HepG2 (cell line): ENCODE data around the gene MSI2. TPM values are rescaled to one million over a fixed set of nuclear protein-coding genes. Genes with fewer than 3 reads are reported as not detected.

Experiments
- CC2D1A ChIP-seq: sonication (generic); formaldehyde crosslinking; IDR thresholded peaks from 2 replicates; pipeline ENCODE4 v1.8.1; 2023; ENCODE audit warnings: mild to moderate bottlenecking, missing genetic modification reagents
- HDAC1 ChIP-seq: sonication (generic); formaldehyde crosslinking; IDR thresholded peaks from 2 replicates; pipeline ENCODE4 v1.5.1; 2020; ENCODE audit warnings: mild to moderate bottlenecking, missing genetic modification reagents
- HNF4G ChIP-seq, 2 experiments: sonication (generic) in 1 of 2; formaldehyde crosslinking in 1 of 2; IDR thresholded peaks; 2 replicates each; pipeline versions ENCODE4 v1.4.0 to v1.6.1; 2011 to 2020; ENCODE audit warnings: borderline replicate concordance in 2 of 2, low read depth in 2 of 2, mild to moderate bottlenecking in 2 of 2, low read length in 1 of 2, missing genetic modification reagents in 1 of 2, moderate library complexity in 1 of 2
- KAT7 ChIP-seq: IDR thresholded peaks from 2 replicates; pipeline ENCODE4 v1.6.1; 2018; ENCODE audit warnings: borderline replicate concordance, missing compliant biosample characterization
- MED13 ChIP-seq: sonication (generic); formaldehyde crosslinking; IDR thresholded peaks from 2 replicates; pipeline ENCODE4 v1.5.0; 2020; ENCODE audit warnings: missing genetic modification reagents
- TAF1 ChIP-seq: sonication (generic); formaldehyde crosslinking; IDR thresholded peaks from 2 replicates; pipeline ENCODE4 v1.4.0; 2020; ENCODE audit warnings: missing genetic modification reagents
- ZNF256 ChIP-seq: sonication (generic); formaldehyde crosslinking; conservative IDR thresholded peaks from 2 replicates; pipeline ENCODE4 v1.4.0; 2020; ENCODE audit warnings: missing genetic modification reagents
- ZNF441 ChIP-seq: sonication (generic); formaldehyde crosslinking; IDR thresholded peaks from 2 replicates; pipeline ENCODE4 v1.7.0; 2021; ENCODE audit warnings: missing genetic modification reagents, borderline replicate concordance
- ZNF660 ChIP-seq: sonication (generic); formaldehyde crosslinking; IDR thresholded peaks from 2 replicates; pipeline ENCODE4 v1.5.1; 2020; ENCODE audit warnings: mild to moderate bottlenecking, low read depth, missing genetic modification reagents, borderline replicate concordance
- ZNF724P ChIP-seq: sonication (generic); formaldehyde crosslinking; IDR thresholded peaks from 2 replicates; pipeline ENCODE4 v1.8.0; 2022; ENCODE audit warnings: missing genetic modification reagents, borderline replicate concordance
- ZNF747 ChIP-seq: sonication (generic); formaldehyde crosslinking; IDR thresholded peaks from 2 replicates; pipeline ENCODE4 v1.8.1; 2023; ENCODE audit warnings: missing genetic modification reagents, mild to moderate bottlenecking, borderline replicate concordance
- ZNF776 ChIP-seq: sonication (generic); formaldehyde crosslinking; IDR thresholded peaks from 2 replicates; pipeline ENCODE4 v1.4.0; 2020; ENCODE audit warnings: mild to moderate bottlenecking, missing genetic modification reagents
- polyA plus RNA-seq, 8 experiments: library from polyadenylated mRNA; depleted of rRNA in 3 of 8; stranded (reverse) in 7 of 8; unstranded in 1 of 8; fragments of >200 nt; fragmentation: Illumina TruSeq in 4 of 8; extraction: Trizol in 4 of 8; gene quantifications; 2 replicates each; pipeline versions ENCODE4 v1.2.1 to v1.2.3, GENCODE V29; 2011 to 2016; ENCODE audit warnings: low read depth in 4 of 8, missing spikeins in 1 of 8, mixed read lengths in 1 of 8; ENCODE audit not compliant: insufficient read depth in 1 of 8
- total RNA-seq, 5 experiments: library from RNA; depleted of rRNA; stranded (reverse); fragments of >200 nt; fragmentation: Illumina TruSeq; extraction: Trizol; gene quantifications; 2 replicates each; pipeline ENCODE4 v1.2.3, GENCODE V29; 2016; ENCODE audit warnings: low read depth in 1 of 5
- TF ChIP-seq, protein P1 (sequence below): sonication (generic); formaldehyde crosslinking; IDR thresholded peaks from 2 replicates; pipeline ENCODE4 v1.9.0; 2022; ENCODE audit warnings: missing genetic modification reagents, mild to moderate bottlenecking, borderline replicate concordance
- TF ChIP-seq, protein P2 (sequence below): sonication (generic); formaldehyde crosslinking; IDR thresholded peaks from 2 replicates; pipeline ENCODE4 v1.4.0; 2020; ENCODE audit warnings: missing genetic modification reagents
- TF ChIP-seq, protein P3 (sequence below): sonication (generic); formaldehyde crosslinking; IDR thresholded peaks from 2 replicates; pipeline ENCODE4 v1.4.0; 2020; ENCODE audit warnings: mild to moderate bottlenecking, missing genetic modification reagents
- TF ChIP-seq, protein P4 (sequence below): sonication (generic); formaldehyde crosslinking; IDR thresholded peaks from 2 replicates; pipeline ENCODE4 v1.4.0; 2020; ENCODE audit warnings: missing genetic modification reagents
- TF ChIP-seq, protein P5 (sequence below): sonication (generic); formaldehyde crosslinking; IDR thresholded peaks from 2 replicates; pipeline ENCODE4 v1.4.0; 2020; ENCODE audit warnings: missing genetic modification reagents, borderline replicate concordance
- TF ChIP-seq, protein P6 (sequence below): sonication (generic); formaldehyde crosslinking; IDR thresholded peaks from 2 replicates; pipeline ENCODE4 v1.4.0; 2020; ENCODE audit warnings: missing genetic modification reagents

MSI2 gene
- total and polyA plus RNA-seq, 2 of the 13 experiments (the other 11 are each of a cell fraction or from before 2014, with no cell fraction given): 77.5 to 78.4 TPM

DNA sequence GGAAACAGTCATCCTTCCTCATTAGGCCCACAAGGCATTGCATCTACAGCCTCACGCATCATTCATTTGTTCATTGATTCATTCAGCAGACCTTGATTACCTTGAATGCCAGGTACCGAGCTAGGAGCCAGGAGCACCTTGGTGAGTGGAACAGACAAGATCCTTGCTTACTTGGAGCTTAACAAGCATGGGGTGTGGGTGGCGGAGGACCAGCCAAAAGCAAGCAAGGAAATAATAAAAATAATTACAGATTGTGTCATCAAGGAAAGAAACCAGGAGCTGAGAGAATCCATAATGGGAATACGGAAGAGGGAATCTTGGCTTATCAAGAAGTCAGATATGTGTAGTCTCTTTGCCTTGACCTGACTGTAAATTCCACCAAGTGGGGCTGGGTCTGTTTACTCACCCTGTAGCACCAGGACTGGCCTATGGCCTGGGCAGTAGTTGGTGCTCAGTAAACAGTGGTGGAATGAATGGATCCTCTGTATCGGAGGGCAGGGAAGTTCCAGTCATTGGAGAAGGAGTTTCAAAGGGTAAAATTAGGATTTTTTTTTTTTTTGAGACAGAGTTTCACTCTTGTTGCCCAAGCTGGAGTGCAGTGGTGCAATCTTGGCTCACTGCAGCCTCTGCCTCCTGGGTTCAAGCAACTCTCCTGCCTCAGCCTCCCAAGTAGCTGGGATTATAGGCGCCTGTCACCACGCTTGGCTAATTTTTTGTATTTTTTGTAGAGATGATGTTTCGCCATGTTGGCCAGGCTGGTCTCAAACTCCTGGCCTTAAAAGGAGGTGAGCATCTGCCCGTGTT, 157.7 kb downstream of the MSI2 start (continued):
- TF ChIP-seq KAT7 (CRISPR knock-in tag) (peak; percentile 88), ZNF660 (CRISPR knock-in tag) (no peak), ZNF776 (no peak), TAF1 (no peak), ZNF256 (CRISPR knock-in tag) (no peak), ZNF724P (no peak), MED13 (CRISPR knock-in tag) (peak; percentile 93), HDAC1 (peak; percentile 97), ZNF747 (no peak; the same call in 1 of the 2 replicates), CC2D1A (CRISPR knock-in tag) (no peak), ZNF441 (CRISPR knock-in tag) (peak; percentile 91), HNF4G (IDR thresholded peaks at IDR 0.05; ENCODE audit: borderline replicate concordance, low read depth, low read length) (peak; percentile 90; the same call in 1 of the 2 replicates), HNF4G (CRISPR knock-in tag; IDR thresholded peaks at IDR 0.05; ENCODE audit: borderline replicate concordance, low read depth) (peak; percentile 88; the same call in 1 of the 2 replicates)
- TF ChIP-seq, protein P1, sequence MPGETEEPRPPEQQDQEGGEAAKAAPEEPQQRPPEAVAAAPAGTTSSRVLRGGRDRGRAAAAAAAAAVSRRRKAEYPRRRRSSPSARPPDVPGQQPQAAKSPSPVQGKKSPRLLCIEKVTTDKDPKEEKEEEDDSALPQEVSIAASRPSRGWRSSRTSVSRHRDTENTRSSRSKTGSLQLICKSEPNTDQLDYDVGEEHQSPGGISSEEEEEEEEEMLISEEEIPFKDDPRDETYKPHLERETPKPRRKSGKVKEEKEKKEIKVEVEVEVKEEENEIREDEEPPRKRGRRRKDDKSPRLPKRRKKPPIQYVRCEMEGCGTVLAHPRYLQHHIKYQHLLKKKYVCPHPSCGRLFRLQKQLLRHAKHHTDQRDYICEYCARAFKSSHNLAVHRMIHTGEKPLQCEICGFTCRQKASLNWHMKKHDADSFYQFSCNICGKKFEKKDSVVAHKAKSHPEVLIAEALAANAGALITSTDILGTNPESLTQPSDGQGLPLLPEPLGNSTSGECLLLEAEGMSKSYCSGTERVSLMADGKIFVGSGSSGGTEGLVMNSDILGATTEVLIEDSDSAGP (CRISPR knock-in tag): peak; percentile 29; the same call in 1 of the 2 replicates
- TF ChIP-seq, protein P2, sequence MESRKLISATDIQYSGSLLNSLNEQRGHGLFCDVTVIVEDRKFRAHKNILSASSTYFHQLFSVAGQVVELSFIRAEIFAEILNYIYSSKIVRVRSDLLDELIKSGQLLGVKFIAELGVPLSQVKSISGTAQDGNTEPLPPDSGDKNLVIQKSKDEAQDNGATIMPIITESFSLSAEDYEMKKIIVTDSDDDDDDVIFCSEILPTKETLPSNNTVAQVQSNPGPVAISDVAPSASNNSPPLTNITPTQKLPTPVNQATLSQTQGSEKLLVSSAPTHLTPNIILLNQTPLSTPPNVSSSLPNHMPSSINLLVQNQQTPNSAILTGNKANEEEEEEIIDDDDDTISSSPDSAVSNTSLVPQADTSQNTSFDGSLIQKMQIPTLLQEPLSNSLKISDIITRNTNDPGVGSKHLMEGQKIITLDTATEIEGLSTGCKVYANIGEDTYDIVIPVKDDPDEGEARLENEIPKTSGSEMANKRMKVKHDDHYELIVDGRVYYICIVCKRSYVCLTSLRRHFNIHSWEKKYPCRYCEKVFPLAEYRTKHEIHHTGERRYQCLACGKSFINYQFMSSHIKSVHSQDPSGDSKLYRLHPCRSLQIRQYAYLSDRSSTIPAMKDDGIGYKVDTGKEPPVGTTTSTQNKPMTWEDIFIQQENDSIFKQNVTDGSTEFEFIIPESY (CRISPR knock-in tag): peak; percentile 80; the same call in 1 of the 2 replicates
- TF ChIP-seq, protein P3, sequence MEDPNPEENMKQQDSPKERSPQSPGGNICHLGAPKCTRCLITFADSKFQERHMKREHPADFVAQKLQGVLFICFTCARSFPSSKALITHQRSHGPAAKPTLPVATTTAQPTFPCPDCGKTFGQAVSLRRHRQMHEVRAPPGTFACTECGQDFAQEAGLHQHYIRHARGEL (CRISPR knock-in tag): no peak
- TF ChIP-seq, protein P4, sequence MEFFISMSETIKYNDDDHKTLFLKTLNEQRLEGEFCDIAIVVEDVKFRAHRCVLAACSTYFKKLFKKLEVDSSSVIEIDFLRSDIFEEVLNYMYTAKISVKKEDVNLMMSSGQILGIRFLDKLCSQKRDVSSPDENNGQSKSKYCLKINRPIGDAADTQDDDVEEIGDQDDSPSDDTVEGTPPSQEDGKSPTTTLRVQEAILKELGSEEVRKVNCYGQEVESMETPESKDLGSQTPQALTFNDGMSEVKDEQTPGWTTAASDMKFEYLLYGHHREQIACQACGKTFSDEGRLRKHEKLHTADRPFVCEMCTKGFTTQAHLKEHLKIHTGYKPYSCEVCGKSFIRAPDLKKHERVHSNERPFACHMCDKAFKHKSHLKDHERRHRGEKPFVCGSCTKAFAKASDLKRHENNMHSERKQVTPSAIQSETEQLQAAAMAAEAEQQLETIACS (CRISPR knock-in tag): no peak
- TF ChIP-seq, protein P5, sequence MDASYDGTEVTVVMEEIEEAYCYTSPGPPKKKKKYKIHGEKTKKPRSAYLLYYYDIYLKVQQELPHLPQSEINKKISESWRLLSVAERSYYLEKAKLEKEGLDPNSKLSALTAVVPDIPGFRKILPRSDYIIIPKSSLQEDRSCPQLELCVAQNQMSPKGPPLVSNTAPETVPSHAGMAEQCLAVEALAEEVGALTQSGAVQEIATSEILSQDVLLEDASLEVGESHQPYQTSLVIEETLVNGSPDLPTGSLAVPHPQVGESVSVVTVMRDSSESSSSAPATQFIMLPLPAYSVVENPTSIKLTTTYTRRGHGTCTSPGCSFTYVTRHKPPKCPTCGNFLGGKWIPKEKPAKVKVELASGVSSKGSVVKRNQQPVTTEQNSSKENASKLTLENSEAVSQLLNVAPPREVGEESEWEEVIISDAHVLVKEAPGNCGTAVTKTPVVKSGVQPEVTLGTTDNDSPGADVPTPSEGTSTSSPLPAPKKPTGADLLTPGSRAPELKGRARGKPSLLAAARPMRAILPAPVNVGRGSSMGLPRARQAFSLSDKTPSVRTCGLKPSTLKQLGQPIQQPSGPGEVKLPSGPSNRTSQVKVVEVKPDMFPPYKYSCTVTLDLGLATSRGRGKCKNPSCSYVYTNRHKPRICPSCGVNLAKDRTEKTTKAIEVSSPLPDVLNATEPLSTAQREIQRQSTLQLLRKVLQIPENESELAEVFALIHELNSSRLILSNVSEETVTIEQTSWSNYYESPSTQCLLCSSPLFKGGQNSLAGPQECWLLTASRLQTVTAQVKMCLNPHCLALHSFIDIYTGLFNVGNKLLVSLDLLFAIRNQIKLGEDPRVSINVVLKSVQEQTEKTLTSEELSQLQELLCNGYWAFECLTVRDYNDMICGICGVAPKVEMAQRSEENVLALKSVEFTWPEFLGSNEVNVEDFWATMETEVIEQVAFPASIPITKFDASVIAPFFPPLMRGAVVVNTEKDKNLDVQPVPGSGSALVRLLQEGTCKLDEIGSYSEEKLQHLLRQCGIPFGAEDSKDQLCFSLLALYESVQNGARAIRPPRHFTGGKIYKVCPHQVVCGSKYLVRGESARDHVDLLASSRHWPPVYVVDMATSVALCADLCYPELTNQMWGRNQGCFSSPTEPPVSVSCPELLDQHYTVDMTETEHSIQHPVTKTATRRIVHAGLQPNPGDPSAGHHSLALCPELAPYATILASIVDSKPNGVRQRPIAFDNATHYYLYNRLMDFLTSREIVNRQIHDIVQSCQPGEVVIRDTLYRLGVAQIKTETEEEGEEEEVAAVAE: peak; percentile 84; the same call in 1 of the 2 replicates
- TF ChIP-seq, protein P6, sequence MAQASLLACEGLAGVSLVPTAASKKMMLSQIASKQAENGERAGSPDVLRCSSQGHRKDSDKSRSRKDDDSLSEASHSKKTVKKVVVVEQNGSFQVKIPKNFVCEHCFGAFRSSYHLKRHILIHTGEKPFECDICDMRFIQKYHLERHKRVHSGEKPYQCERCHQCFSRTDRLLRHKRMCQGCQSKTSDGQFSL (CRISPR knock-in tag): no peak
